SK-N-SH treated with all-trans-retinoic acid at 6 μM for 48 hours (cell line): ENCODE results near the gene GPX4.

Source experiments
- ARNTL ChIP-seq: fragments of 450-650 bp; formaldehyde crosslinking; IDR thresholded peaks from 2 replicates; pipeline ENCODE4 v1.5.0; 2020; ENCODE audit warnings: low read depth, mild to moderate bottlenecking, moderate library complexity, borderline replicate concordance
- BACH2 ChIP-seq: fragments of 250-450 bp; sonication (Bioruptor Pico); IDR thresholded peaks from 2 replicates; pipeline ENCODE4 v1.9.0; 2021; ENCODE audit warnings: mild to moderate bottlenecking, borderline replicate concordance
- ESRRG ChIP-seq: fragments of 250-450 bp; sonication (Bioruptor Pico); IDR thresholded peaks from 2 replicates; pipeline ENCODE4 v1.6.1; 2021; ENCODE audit warnings: mild to moderate bottlenecking
- RARB ChIP-seq: fragments of 250-450 bp; sonication (Bioruptor Pico); IDR thresholded peaks from 2 replicates; pipeline ENCODE4 v1.8.0; 2021; ENCODE audit warnings: mild to moderate bottlenecking, moderate library complexity
- TCF4 ChIP-seq: fragments of 250-450 bp; sonication (Bioruptor Pico); IDR thresholded peaks from 2 replicates; pipeline ENCODE4 v1.8.0; 2021; ENCODE audit warnings: mild to moderate bottlenecking, moderate library complexity, borderline replicate concordance
- ZC3H10 ChIP-seq: fragments of 250-450 bp; sonication (Bioruptor Pico); IDR thresholded peaks from 2 replicates; pipeline ENCODE4 v1.5.1; 2021; ENCODE audit warnings: mild to moderate bottlenecking, moderate library complexity
- ZFP3 ChIP-seq: fragments of 250-450 bp; sonication (Bioruptor Pico); IDR thresholded peaks from 2 replicates; pipeline ENCODE4 v1.5.0; 2020; ENCODE audit warnings: mild to moderate bottlenecking, moderate library complexity
- ZFP30 ChIP-seq: fragments of 450-650 bp; formaldehyde crosslinking; IDR thresholded peaks from 2 replicates; pipeline ENCODE4 v1.5.0; 2022; ENCODE audit warnings: mild to moderate bottlenecking, moderate library complexity
- ZNF70 ChIP-seq: fragments of 450-650 bp; formaldehyde crosslinking; IDR thresholded peaks from 2 replicates; pipeline ENCODE4 v1.5.0; 2020; ENCODE audit warnings: mild to moderate bottlenecking, moderate library complexity
- ZNF8 ChIP-seq: fragments of 450-650 bp; formaldehyde crosslinking; IDR thresholded peaks from 2 replicates; pipeline ENCODE4 v1.5.0; 2020; ENCODE audit warnings: mild to moderate bottlenecking, moderate library complexity
- TF ChIP-seq, protein P1 (sequence below): fragments of 250-450 bp; sonication (Bioruptor Pico); IDR thresholded peaks from 2 replicates; pipeline ENCODE4 v1.5.1; 2021; ENCODE audit warnings: mild to moderate bottlenecking, moderate library complexity
- TF ChIP-seq, protein P2 (sequence below): fragments of 250-450 bp; sonication (Bioruptor Pico); IDR thresholded peaks from 2 replicates; pipeline ENCODE4 v1.5.0; 2020; ENCODE audit warnings: mild to moderate bottlenecking, moderate library complexity
- TF ChIP-seq, protein P3 (sequence below): fragments of 250-450 bp; sonication (Bioruptor Pico); IDR thresholded peaks from 2 replicates; pipeline ENCODE4 v1.8.0; 2020; ENCODE audit warnings: mild to moderate bottlenecking, moderate library complexity, borderline replicate concordance
- TF ChIP-seq, protein P4 (sequence below): fragments of 250-450 bp; sonication (Bioruptor Pico); IDR thresholded peaks from 2 replicates; pipeline ENCODE4 v1.8.0; 2021; ENCODE audit warnings: low read depth, mild to moderate bottlenecking, moderate library complexity, borderline replicate concordance

DNA sequence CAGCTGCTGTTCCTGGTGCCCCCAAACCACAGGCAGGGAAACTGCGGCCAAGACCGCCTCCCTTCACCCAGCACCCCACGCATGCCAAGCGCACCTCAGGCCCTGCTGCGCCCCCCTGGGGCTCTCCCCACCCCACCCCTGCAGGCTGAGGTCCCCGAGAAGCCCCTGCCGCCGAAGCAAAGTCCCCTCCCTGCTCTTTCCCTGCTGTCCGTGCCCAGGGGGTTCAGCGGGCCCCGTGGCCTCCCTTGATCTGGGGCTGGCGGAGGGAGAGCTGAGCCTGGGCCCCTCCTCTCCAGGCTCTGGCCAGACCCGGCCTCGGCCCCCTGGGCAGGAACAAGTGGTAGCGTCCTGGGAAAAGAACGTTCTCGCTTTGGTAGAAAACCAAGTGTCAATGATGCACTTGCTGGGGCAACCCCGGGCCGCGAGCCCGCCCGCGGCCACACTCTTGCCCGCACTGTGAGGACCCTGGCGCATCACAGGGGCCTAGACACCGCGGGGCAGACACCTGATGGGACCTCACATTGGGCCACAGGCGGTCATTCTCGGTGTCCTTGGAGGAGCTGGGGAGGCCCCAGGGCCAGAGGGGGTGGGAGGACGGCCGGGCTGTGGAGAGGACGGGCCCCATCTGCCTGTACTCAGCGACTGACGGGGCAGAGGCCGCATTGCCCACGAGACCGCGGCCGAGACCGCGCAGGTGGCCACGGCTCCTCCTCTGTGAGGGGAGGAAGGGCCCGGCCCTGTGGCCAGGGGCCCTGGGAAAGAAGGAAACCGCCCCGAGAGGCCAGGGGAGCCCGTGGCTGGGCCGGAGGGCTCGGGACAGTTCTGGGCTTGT, 29.0 kb downstream of the GPX4 start:
- no peak for TF ChIP-seq ZNF8 (CRISPR knock-in tag)
- TF ChIP-seq, protein P1, sequence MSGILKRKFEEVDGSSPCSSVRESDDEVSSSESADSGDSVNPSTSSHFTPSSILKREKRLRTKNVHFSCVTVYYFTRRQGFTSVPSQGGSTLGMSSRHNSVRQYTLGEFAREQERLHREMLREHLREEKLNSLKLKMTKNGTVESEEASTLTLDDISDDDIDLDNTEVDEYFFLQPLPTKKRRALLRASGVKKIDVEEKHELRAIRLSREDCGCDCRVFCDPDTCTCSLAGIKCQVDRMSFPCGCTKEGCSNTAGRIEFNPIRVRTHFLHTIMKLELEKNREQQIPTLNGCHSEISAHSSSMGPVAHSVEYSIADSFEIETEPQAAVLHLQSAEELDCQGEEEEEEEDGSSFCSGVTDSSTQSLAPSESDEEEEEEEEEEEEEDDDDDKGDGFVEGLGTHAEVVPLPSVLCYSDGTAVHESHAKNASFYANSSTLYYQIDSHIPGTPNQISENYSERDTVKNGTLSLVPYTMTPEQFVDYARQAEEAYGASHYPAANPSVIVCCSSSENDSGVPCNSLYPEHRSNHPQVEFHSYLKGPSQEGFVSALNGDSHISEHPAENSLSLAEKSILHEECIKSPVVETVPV (CRISPR knock-in tag): no peak
- no peak for TF ChIP-seq RARB (CRISPR knock-in tag)
- TF ChIP-seq, protein P2, sequence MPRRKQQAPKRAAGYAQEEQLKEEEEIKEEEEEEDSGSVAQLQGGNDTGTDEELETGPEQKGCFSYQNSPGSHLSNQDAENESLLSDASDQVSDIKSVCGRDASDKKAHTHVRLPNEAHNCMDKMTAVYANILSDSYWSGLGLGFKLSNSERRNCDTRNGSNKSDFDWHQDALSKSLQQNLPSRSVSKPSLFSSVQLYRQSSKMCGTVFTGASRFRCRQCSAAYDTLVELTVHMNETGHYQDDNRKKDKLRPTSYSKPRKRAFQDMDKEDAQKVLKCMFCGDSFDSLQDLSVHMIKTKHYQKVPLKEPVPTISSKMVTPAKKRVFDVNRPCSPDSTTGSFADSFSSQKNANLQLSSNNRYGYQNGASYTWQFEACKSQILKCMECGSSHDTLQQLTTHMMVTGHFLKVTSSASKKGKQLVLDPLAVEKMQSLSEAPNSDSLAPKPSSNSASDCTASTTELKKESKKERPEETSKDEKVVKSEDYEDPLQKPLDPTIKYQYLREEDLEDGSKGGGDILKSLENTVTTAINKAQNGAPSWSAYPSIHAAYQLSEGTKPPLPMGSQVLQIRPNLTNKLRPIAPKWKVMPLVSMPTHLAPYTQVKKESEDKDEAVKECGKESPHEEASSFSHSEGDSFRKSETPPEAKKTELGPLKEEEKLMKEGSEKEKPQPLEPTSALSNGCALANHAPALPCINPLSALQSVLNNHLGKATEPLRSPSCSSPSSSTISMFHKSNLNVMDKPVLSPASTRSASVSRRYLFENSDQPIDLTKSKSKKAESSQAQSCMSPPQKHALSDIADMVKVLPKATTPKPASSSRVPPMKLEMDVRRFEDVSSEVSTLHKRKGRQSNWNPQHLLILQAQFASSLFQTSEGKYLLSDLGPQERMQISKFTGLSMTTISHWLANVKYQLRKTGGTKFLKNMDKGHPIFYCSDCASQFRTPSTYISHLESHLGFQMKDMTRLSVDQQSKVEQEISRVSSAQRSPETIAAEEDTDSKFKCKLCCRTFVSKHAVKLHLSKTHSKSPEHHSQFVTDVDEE (CRISPR knock-in tag): no peak
- no peak for TF ChIP-seq ZC3H10 (CRISPR knock-in tag)
- no peak for TF ChIP-seq ZFP30 (CRISPR knock-in tag)
- no peak for TF ChIP-seq BACH2
- no peak for TF ChIP-seq TCF4
- TF ChIP-seq, protein P3, sequence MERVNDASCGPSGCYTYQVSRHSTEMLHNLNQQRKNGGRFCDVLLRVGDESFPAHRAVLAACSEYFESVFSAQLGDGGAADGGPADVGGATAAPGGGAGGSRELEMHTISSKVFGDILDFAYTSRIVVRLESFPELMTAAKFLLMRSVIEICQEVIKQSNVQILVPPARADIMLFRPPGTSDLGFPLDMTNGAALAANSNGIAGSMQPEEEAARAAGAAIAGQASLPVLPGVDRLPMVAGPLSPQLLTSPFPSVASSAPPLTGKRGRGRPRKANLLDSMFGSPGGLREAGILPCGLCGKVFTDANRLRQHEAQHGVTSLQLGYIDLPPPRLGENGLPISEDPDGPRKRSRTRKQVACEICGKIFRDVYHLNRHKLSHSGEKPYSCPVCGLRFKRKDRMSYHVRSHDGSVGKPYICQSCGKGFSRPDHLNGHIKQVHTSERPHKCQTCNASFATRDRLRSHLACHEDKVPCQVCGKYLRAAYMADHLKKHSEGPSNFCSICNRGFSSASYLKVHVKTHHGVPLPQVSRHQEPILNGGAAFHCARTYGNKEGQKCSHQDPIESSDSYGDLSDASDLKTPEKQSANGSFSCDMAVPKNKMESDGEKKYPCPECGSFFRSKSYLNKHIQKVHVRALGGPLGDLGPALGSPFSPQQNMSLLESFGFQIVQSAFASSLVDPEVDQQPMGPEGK: no peak
- no peak for TF ChIP-seq ESRRG
- TF ChIP-seq ZNF70: no peak
- TF ChIP-seq ARNTL: no peak
- TF ChIP-seq, protein P4, sequence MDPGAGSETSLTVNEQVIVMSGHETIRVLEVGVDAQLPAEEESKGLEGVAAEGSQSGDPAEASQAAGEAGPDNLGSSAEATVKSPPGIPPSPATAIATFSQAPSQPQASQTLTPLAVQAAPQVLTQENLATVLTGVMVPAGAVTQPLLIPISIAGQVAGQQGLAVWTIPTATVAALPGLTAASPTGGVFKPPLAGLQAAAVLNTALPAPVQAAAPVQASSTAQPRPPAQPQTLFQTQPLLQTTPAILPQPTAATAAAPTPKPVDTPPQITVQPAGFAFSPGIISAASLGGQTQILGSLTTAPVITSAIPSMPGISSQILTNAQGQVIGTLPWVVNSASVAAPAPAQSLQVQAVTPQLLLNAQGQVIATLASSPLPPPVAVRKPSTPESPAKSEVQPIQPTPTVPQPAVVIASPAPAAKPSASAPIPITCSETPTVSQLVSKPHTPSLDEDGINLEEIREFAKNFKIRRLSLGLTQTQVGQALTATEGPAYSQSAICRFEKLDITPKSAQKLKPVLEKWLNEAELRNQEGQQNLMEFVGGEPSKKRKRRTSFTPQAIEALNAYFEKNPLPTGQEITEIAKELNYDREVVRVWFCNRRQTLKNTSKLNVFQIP: no peak
- no peak for TF ChIP-seq ZFP3
